ENCODE measurements around the gene MACROD1.

Gene MACROD1

GRCh38 chr11:64084146-64084950, 81.6 kb downstream of the MACROD1 start:
- DNase-seq (ENCODE audit: low spot score) (no peak), ATAC-seq (ENCODE audit: low read depth) (no peak)
- Histone ChIP-seq H3K4me1 (ENCODE audit: insufficient read depth, poor library complexity, severe bottlenecking) (no peaks in the 10 kb centered on the region), H3K27me3 (ENCODE audit: insufficient read depth, poor library complexity, severe bottlenecking) (no peaks in the 10 kb centered on the region), H3K36me3 (ENCODE audit: low read depth) (no peaks in the 10 kb centered on the region), H3K4me3 (ENCODE audit: severe bottlenecking) (no peak overlapping the region), H3K27ac (ENCODE audit: poor library complexity, severe bottlenecking) (no peak overlapping the region), H3K9me3 (ENCODE audit: severe bottlenecking) (no peaks in the 10 kb centered on the region)
- TF ChIP-seq CTCF (IDR thresholded peaks at IDR 0.05; ENCODE audit: poor library complexity, severe bottlenecking), result no peak

GRCh38 chr11:64083398-64084080, 82.4 kb downstream of the MACROD1 start:
- H3K36me3 ChIP-seq (ENCODE audit: low read depth), result no peaks in the 10 kb centered on the region
- no peak overlapping the region for H3K27ac ChIP-seq (ENCODE audit: poor library complexity, severe bottlenecking)
- ATAC-seq (ENCODE audit: low read depth) (no peak), DNase-seq (ENCODE audit: low spot score) (no peak)
- no peak overlapping the region for H3K4me3 ChIP-seq (ENCODE audit: severe bottlenecking)
- no peaks in the 10 kb centered on the region for H3K9me3 ChIP-seq (ENCODE audit: severe bottlenecking)
- H3K27me3 ChIP-seq (ENCODE audit: insufficient read depth, poor library complexity, severe bottlenecking), result no peaks in the 10 kb centered on the region
- TF ChIP-seq CTCF (IDR thresholded peaks at IDR 0.05; ENCODE audit: poor library complexity, severe bottlenecking), result no peak
- H3K4me1 ChIP-seq (ENCODE audit: insufficient read depth, poor library complexity, severe bottlenecking), result no peaks in the 10 kb centered on the region

- Histone ChIP-seq H3K27ac (ENCODE audit: poor library complexity, severe bottlenecking) (no peak overlapping the region), H3K9me3 (ENCODE audit: severe bottlenecking) (no peaks in the 10 kb centered on the region), H3K4me3 (ENCODE audit: severe bottlenecking) (no peak overlapping the region), H3K36me3 (ENCODE audit: low read depth) (no peaks in the 10 kb centered on the region), H3K27me3 (ENCODE audit: insufficient read depth, poor library complexity, severe bottlenecking) (no peaks in the 10 kb centered on the region), H3K4me1 (ENCODE audit: insufficient read depth, poor library complexity, severe bottlenecking) (no peaks in the 10 kb centered on the region)
- no peak for ATAC-seq (ENCODE audit: low read depth)
- no peak for TF ChIP-seq CTCF (IDR thresholded peaks at IDR 0.05; ENCODE audit: poor library complexity, severe bottlenecking)
- DNase-seq (ENCODE audit: low spot score), result no peak
These were observed 84.0 kb downstream of the MACROD1 start for GRCh38 chr11:64081745-64082442.

- Histone ChIP-seq H3K27ac (ENCODE audit: poor library complexity, severe bottlenecking) (no peak overlapping the region), H3K36me3 (ENCODE audit: low read depth) (no peaks in the 10 kb centered on the region), H3K9me3 (ENCODE audit: severe bottlenecking) (no peaks in the 10 kb centered on the region), H3K4me1 (ENCODE audit: insufficient read depth, poor library complexity, severe bottlenecking) (no peaks in the 10 kb centered on the region), H3K4me3 (ENCODE audit: severe bottlenecking) (no peak overlapping the region), H3K27me3 (ENCODE audit: insufficient read depth, poor library complexity, severe bottlenecking) (no peaks in the 10 kb centered on the region)
- ATAC-seq (ENCODE audit: low read depth) (no peak), DNase-seq (ENCODE audit: low spot score) (no peak)
- TF ChIP-seq CTCF (IDR thresholded peaks at IDR 0.05; ENCODE audit: poor library complexity, severe bottlenecking), result no peak
These were observed 85.5 kb downstream of the MACROD1 start for GRCh38 chr11:64080390-64080789.
